HEK293T (cell line): Measurements from ENCODE around the gene COPS7A.

Source experiments
- CTCF ChIA-PET: fragments of 350-600 bp; formaldehyde crosslinking; extraction: SDS; loops from one replicate; lab custom pipeline; 2021; ENCODE audit warnings: antibody characterized with exemption, inconsistent platforms; lab: Yijun Ruan, JAX
- POLR2A ChIA-PET: fragments of 350-600 bp; formaldehyde crosslinking; extraction: SDS; loops from one replicate; lab custom pipeline; 2020; ENCODE audit warnings: antibody characterized with exemption, inconsistent platforms; lab: Yijun Ruan, JAX
- DNase-seq: peaks from one replicate; pipeline ENCODE4 v3.0.0; 2012; ENCODE audit warnings: mixed read lengths; ENCODE audit errors: extremely low spot score
- ARNT ChIP-seq: fragments of 450-650 bp; IDR thresholded peaks from 2 replicates; pipeline ENCODE4 v1.6.1; 2017; ENCODE audit warnings: mild to moderate bottlenecking
- BHLHE40 ChIP-seq: fragments of 450-650 bp; IDR thresholded peaks from 2 replicates; pipeline ENCODE4 v1.6.1; 2016; ENCODE audit warnings: mild to moderate bottlenecking, moderate library complexity, borderline replicate concordance
- CTBP1 ChIP-seq: fragments of 450-650 bp; IDR thresholded peaks from 2 replicates; pipeline ENCODE4 v1.6.1; 2016; ENCODE audit warnings: borderline replicate concordance
- ELF4 ChIP-seq: fragments of 450-650 bp; IDR thresholded peaks from 2 replicates; pipeline ENCODE4 v1.6.1; 2017; ENCODE audit warnings: antibody characterized with exemption
- FOXA1 ChIP-seq: fragments of 450-650 bp; IDR thresholded peaks from 2 replicates; pipeline ENCODE4 v1.6.1; 2016; ENCODE audit warnings: mild to moderate bottlenecking
- FOXK2 ChIP-seq: fragments of 450-650 bp; IDR thresholded peaks from 2 replicates; pipeline ENCODE4 v1.6.1; 2016; ENCODE audit warnings: mild to moderate bottlenecking
- FOXM1 ChIP-seq: fragments of 450-650 bp; IDR thresholded peaks from 2 replicates; pipeline ENCODE4 v1.6.1; 2017; ENCODE audit warnings: mild to moderate bottlenecking, borderline replicate concordance
- HDGF ChIP-seq: fragments of 450-650 bp; IDR thresholded peaks from 2 replicates; pipeline ENCODE4 v1.6.1; 2017; ENCODE audit warnings: antibody characterized with exemption, borderline replicate concordance
- L3MBTL2 ChIP-seq: fragments of 450-650 bp; conservative IDR thresholded peaks from 2 replicates; pipeline ENCODE4 v1.6.1; 2016; ENCODE audit warnings: mild to moderate bottlenecking
- LEF1 ChIP-seq: fragments of 450-650 bp; IDR thresholded peaks from 2 replicates; pipeline ENCODE4 v1.6.1; 2017; ENCODE audit warnings: mild to moderate bottlenecking, borderline replicate concordance
- NFRKB ChIP-seq: fragments of 450-650 bp; IDR thresholded peaks from 2 replicates; pipeline ENCODE4 v1.6.1; 2016; ENCODE audit warnings: mild to moderate bottlenecking, moderate library complexity
- PKNOX1 ChIP-seq: fragments of 450-650 bp; IDR thresholded peaks from 2 replicates; pipeline ENCODE4 v1.6.1; 2016
- SP1 ChIP-seq: fragments of 450-650 bp; IDR thresholded peaks from 2 replicates; pipeline ENCODE4 v1.6.1; 2017
- SUZ12 ChIP-seq: fragments of 450-650 bp; IDR thresholded peaks from 2 replicates; pipeline ENCODE4 v1.6.1; 2016; ENCODE audit warnings: mild to moderate bottlenecking
- TARDBP ChIP-seq: fragments of 450-650 bp; IDR thresholded peaks from 2 replicates; pipeline ENCODE4 v1.6.1; 2016
- ZNF384 ChIP-seq: fragments of 450-650 bp; IDR thresholded peaks from 2 replicates; pipeline ENCODE4 v1.6.1; 2016

Gene COPS7A

GRCh38 chr12:6772726-6773589 lies 49.1 kb downstream of the COPS7A start:
- no peak for DNase-seq
- CTCF ChIA-PET = no interaction called here

GRCh38 chr12:6773590-6774351 lies 49.9 kb downstream of the COPS7A start:
- TF ChIP-seq LEF1 (no peak), FOXK2 (no peak), CTBP1 (no peak), L3MBTL2 (no peak), FOXM1 (no peak), TARDBP (no peak), ELF4 (no peak), BHLHE40 (no peak), SP1 (no peak), ARNT (no peak), HDGF (no peak), ZNF384 (no peak), NFRKB (no peak), SUZ12 (no peak), FOXA1 (no peak)
- POLR2A ChIA-PET = interaction anchor here (0.9 to 2.9 kb wide), 2 partner anchors 21 to 50 kb away, joined by 3 to 26 read pairs; partner anchors contain the start of genes COPS7A and MLF2
- CTCF ChIA-PET = interaction anchor here (0.9 kb wide), 1 partner anchor 20 kb away, joined by 4 read pairs; no protein-coding TSS in a partner anchor
- DNase-seq = no peak

More at GRCh38 chr12:6772726-6773589, 49.1 kb downstream of the COPS7A start:
- TF ChIP-seq FOXA1 = no peak
- no peak for TF ChIP-seq TARDBP
- TF ChIP-seq LEF1 = no peak
- no peak for TF ChIP-seq SP1
- no peak for TF ChIP-seq NFRKB
- TF ChIP-seq ELF4 = no peak
- no peak for TF ChIP-seq FOXM1
- no peak for TF ChIP-seq SUZ12
- TF ChIP-seq L3MBTL2 = no peak
- TF ChIP-seq PKNOX1 = no peak
- TF ChIP-seq ARNT = no peak
- no peak for TF ChIP-seq CTBP1
- TF ChIP-seq ZNF384 = no peak
- no peak for TF ChIP-seq HDGF
- no peak for TF ChIP-seq FOXK2
- no peak for TF ChIP-seq BHLHE40
- POLR2A ChIA-PET = interaction anchor here (2.9 kb wide), 1 partner anchor 20 kb away, joined by 26 read pairs; the partner anchor contains the start of gene MLF2

GRCh38 chr12:6774499-6775062 lies 50.7 kb downstream of the COPS7A start:
- no peak for TF ChIP-seq CTBP1
- no peak for TF ChIP-seq SP1
- TF ChIP-seq FOXA1 = no peak
- TF ChIP-seq HDGF = no peak
- TF ChIP-seq LEF1 = no peak
- no peak for TF ChIP-seq TARDBP
- no peak for TF ChIP-seq SUZ12
- TF ChIP-seq ARNT = no peak
- no peak for TF ChIP-seq ZNF384
- TF ChIP-seq L3MBTL2 = no peak
- no peak for TF ChIP-seq ELF4
- no peak for TF ChIP-seq BHLHE40
- no peak for TF ChIP-seq FOXK2
- no peak for TF ChIP-seq FOXM1
- no peak for DNase-seq
- POLR2A ChIA-PET = interaction anchor here (0.9 to 2.9 kb wide), 2 partner anchors 22 to 51 kb away, joined by 3 to 26 read pairs; partner anchors contain the start of genes COPS7A and MLF2
- CTCF ChIA-PET = interaction anchor here (0.9 to 1.7 kb wide), 3 partner anchors 8 to 47 kb away, joined by 3 to 4 read pairs (median 3); partner anchors contain the start of genes GPR162 and PTMS

- CTCF ChIA-PET = interaction anchor here (0.9 to 5.5 kb wide), 3 partner anchors 9 to 46 kb away, joined by 3 to 26 read pairs (median 3); partner anchors contain the start of genes GPR162 and PTMS
These were observed 51.6 kb downstream of the COPS7A start for GRCh38 chr12:6775185-6776174.

GRCh38 chr12:6777386-6777785 lies 53.5 kb downstream of the COPS7A start:
- TF ChIP-seq LEF1 (no peak), ELF4 (no peak), ARNT (no peak), PKNOX1 (no peak), ZNF384 (no peak)
- ChIA-PET POLR2A (interaction anchor here (0.7 to 3.1 kb wide), 4 partner anchors 11 to 54 kb away, joined by 3 to 40 read pairs (median 16); partner anchors contain the start of genes COPS7A, MLF2 and PTMS), CTCF (interaction anchor here (1.2 to 5.5 kb wide), 2 partner anchors 11 to 14 kb away, joined by 3 to 26 read pairs; partner anchors contain the start of gene PTMS)
- DNase-seq = no peak

More at GRCh38 chr12:6775185-6776174, 51.6 kb downstream of the COPS7A start:
- no peak for DNase-seq
- POLR2A ChIA-PET = interaction anchor here (0.9 to 2.9 kb wide), 2 partner anchors 22 to 52 kb away, joined by 3 to 26 read pairs; partner anchors contain the start of genes COPS7A and MLF2
- TF ChIP-seq HDGF (no peak), ELF4 (no peak), FOXM1 (no peak), TARDBP (no peak), BHLHE40 (no peak), FOXA1 (no peak), ARNT (no peak), SP1 (no peak)
